PC-3 (cell line): ENCODE data around the gene ANKRD35. TPM values are rescaled to one million over a fixed set of nuclear protein-coding genes. Genes with fewer than 3 reads are reported as not detected.

ENCODE experiments used
- ATAC-seq: fragments of 200-7000 bp; cut with Tn5 transposase; 2 replicates; pipeline ENCODE4 v1.9.1; 2020; ENCODE audit warnings: mild to moderate bottlenecking, moderate library complexity
- BruUV-seq: library from RNA; stranded (reverse); fragments of 400-500 nt; replicated peaks from 2 replicates; lab custom pipeline; 2021; lab: Mats Ljungman, UMichigan
- CTCF ChIA-PET: fragments of 300-600 bp; sonication (Branson Sonifier 250); formaldehyde crosslinking; loops from one replicate; lab custom pipeline; 2022; ENCODE audit warnings: antibody characterized with exemption; lab: Charles Lee
- POLR2A ChIA-PET: fragments of 300-600 bp; sonication (Branson Sonifier 250); formaldehyde crosslinking; loops from one replicate; lab custom pipeline; 2022; ENCODE audit warnings: antibody characterized with exemption; ENCODE audit not compliant: unreplicated experiment; lab: Charles Lee
- DNase-seq: peaks from one replicate; pipeline ENCODE4 v3.0.0-alpha.2; 2015
- H2AFZ ChIP-seq: fragments of 300-600 bp; sonication (generic); 2 replicates; pipeline ENCODE4 v1.6.0; 2016; ENCODE audit warnings: antibody characterized with exemption, low read length
- H3F3A ChIP-seq: fragments of 300-600 bp; sonication (generic); one replicate; pipeline ENCODE4 v1.6.0; 2017; ENCODE audit warnings: antibody characterized with exemption, low read length, control low read depth, mild to moderate bottlenecking; ENCODE audit not compliant: unreplicated experiment
- H3K27ac ChIP-seq: fragments of 300-600 bp; sonication (generic); 2 replicates; pipeline ENCODE4 v1.5.1; 2016; ENCODE audit warnings: mild to moderate bottlenecking, low read length
- H3K27me3 ChIP-seq: fragments of 300-600 bp; sonication (generic); 2 replicates; pipeline ENCODE4 v1.6.1; 2016; ENCODE audit warnings: low read length, mixed read lengths
- H3K36me3 ChIP-seq: fragments of 300-600 bp; sonication (generic); 2 replicates; pipeline ENCODE4 v1.6.1; 2016; ENCODE audit warnings: low read depth, mixed run types, low read length, mixed read lengths
- H3K4me1 ChIP-seq: fragments of 300-600 bp; sonication (generic); 2 replicates; pipeline ENCODE4 v1.5.1; 2016; ENCODE audit warnings: low read length; ENCODE audit not compliant: insufficient read depth
- H3K4me2 ChIP-seq: fragments of 300-600 bp; sonication (generic); 2 replicates; pipeline ENCODE4 v1.6.0; 2016; ENCODE audit warnings: low read length
- H3K4me3 ChIP-seq: fragments of 300-600 bp; sonication (generic); 2 replicates; pipeline ENCODE4 v1.5.1; 2016; ENCODE audit warnings: mild to moderate bottlenecking, low read length, mixed read lengths
- H3K79me2 ChIP-seq: fragments of 300-600 bp; sonication (generic); 2 replicates; pipeline ENCODE4 v1.6.1; 2017; ENCODE audit warnings: low read length, mixed read lengths
- H3K9ac ChIP-seq: fragments of 300-600 bp; sonication (generic); 2 replicates; pipeline ENCODE4 v1.6.0; 2016; ENCODE audit warnings: mild to moderate bottlenecking, low read length
- H3K9me2 ChIP-seq: fragments of 300-600 bp; sonication (generic); replicated peaks from 2 replicates; pipeline ENCODE4 v1.6.1; 2016; ENCODE audit warnings: mixed run types, low read length, mixed read lengths
- H3K9me3 ChIP-seq: fragments of 300-600 bp; sonication (generic); 2 replicates; pipeline ENCODE4 v1.6.1; 2016; ENCODE audit warnings: low read length, mixed read lengths
- H4K20me1 ChIP-seq: fragments of 300-600 bp; sonication (generic); 2 replicates; pipeline ENCODE4 v1.6.1; 2016; ENCODE audit warnings: low read length, mixed read lengths
- EZH2 ChIP-seq: fragments of 300-600 bp; sonication (generic); IDR thresholded peaks from one replicate; pipeline ENCODE4 v1.6.1; 2017; ENCODE audit warnings: antibody characterized with exemption, mild to moderate bottlenecking, low read length; ENCODE audit not compliant: unreplicated experiment
- EZH2phosphoT487 ChIP-seq: fragments of 300-600 bp; sonication (generic); IDR thresholded peaks from 2 replicates; pipeline ENCODE4 v1.6.1; 2018; ENCODE audit warnings: mild to moderate bottlenecking, antibody characterized with exemption, low read length, borderline replicate concordance
- intact Hi-C: fragments of 100-400 bp; cut with micrococcal nuclease; formaldehyde crosslinking; loops from 2 replicates; pipeline ENCODE4 v1.9.0; 2023
- total RNA-seq: library from RNA; depleted of rRNA; stranded (reverse); fragments of >200 nt; gene quantifications from 2 replicates; pipeline ENCODE4 v1.2.3, GENCODE V29; 2014
- TF ChIP-seq, protein P1 (sequence below): fragments of 300-600 bp; sonication (generic); conservative IDR thresholded peaks from 2 replicates; pipeline ENCODE4 v1.5.1; 2017; ENCODE audit warnings: antibody characterized with exemption, low read depth, mild to moderate bottlenecking, low read length

Gene ANKRD35
- total RNA-seq, 1 experiment from 2014 or later: 0.07 TPM

DNA sequence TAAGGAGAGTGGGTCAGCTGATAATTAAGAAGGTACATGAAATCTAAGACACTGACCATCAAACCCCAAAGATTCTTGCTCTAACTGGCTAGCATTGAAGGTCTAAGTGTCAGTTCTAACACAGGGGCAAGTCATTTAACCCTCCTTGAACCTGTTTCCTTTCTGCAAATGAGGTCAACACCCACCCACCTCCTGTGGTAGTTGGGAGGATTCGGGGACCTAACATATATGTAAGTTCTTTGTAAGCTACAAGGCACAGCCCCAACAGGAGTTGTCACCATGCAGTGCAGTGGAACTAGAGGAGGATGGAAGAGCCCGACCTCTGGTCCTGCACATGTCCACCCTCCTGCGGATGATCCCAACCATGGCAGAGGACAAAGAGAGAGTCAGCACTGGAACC is 37.8 kb downstream of the ANKRD35 start:
- no peak for ATAC-seq
- no peak overlapping the region for H3K9ac ChIP-seq
- H3K27ac ChIP-seq: no peak overlapping the region
- H2AFZ ChIP-seq: no peak overlapping the region
- H3K79me2 ChIP-seq: no peaks in the 10 kb centered on the region
- H3F3A ChIP-seq: no peaks in the 10 kb centered on the region
- H3K36me3 ChIP-seq: peaks cover 28% of the 10 kb centered on the region
- no peak overlapping the region for H3K4me2 ChIP-seq
- intact Hi-C loops: no loop called here
- H4K20me1 ChIP-seq: no peaks in the 10 kb centered on the region
- H3K9me2 ChIP-seq: no peaks in the 10 kb centered on the region
- no peak overlapping the region for H3K4me3 ChIP-seq
- no peak for DNase-seq
- CTCF ChIA-PET: interaction anchor here (0.6 to 3.3 kb wide), 3 partner anchors 11 to 159 kb away, joined by 3 to 29 read pairs (median 3); partner anchors contain the start of gene PIAS3
- TF ChIP-seq EZH2phosphoT487: no peak
- no TSS peak for BruUV-seq
- H3K9me3 ChIP-seq: no peaks in the 10 kb centered on the region
- no peaks in the 10 kb centered on the region for H3K27me3 ChIP-seq
- peaks cover 5% of the 10 kb centered on the region; the same call in 1 of the 2 replicates for H3K4me1 ChIP-seq
- POLR2A ChIA-PET: no interaction called here

GRCh38 chr1:145846201-145846612 is 39.5 kb downstream of the ANKRD35 start:
- H4K20me1 ChIP-seq: no peaks in the 10 kb centered on the region
- no TSS peak for BruUV-seq
- intact Hi-C loops: no loop called here
- ChIA-PET POLR2A (no interaction called here), CTCF (interaction anchor here (3.3 kb wide), 1 partner anchor 13 kb away, joined by 29 read pairs; the partner anchor contains the start of gene PIAS3)
- peaks cover 37% of the 10 kb centered on the region for H3K36me3 ChIP-seq
- ATAC-seq (peak; percentile 34), DNase-seq (peak; percentile 41)
- peak overlapping the region; percentile 66 for H3K4me3 ChIP-seq
- H3K9ac ChIP-seq: no peak overlapping the region
- H3K4me2 ChIP-seq: peak overlapping the region; percentile 88
- no peaks in the 10 kb centered on the region for H3K27me3 ChIP-seq
- H3K27ac ChIP-seq: no peak overlapping the region
- no peaks in the 10 kb centered on the region for H3K9me3 ChIP-seq
- H3K79me2 ChIP-seq: no peaks in the 10 kb centered on the region
- TF ChIP-seq, protein P1, sequence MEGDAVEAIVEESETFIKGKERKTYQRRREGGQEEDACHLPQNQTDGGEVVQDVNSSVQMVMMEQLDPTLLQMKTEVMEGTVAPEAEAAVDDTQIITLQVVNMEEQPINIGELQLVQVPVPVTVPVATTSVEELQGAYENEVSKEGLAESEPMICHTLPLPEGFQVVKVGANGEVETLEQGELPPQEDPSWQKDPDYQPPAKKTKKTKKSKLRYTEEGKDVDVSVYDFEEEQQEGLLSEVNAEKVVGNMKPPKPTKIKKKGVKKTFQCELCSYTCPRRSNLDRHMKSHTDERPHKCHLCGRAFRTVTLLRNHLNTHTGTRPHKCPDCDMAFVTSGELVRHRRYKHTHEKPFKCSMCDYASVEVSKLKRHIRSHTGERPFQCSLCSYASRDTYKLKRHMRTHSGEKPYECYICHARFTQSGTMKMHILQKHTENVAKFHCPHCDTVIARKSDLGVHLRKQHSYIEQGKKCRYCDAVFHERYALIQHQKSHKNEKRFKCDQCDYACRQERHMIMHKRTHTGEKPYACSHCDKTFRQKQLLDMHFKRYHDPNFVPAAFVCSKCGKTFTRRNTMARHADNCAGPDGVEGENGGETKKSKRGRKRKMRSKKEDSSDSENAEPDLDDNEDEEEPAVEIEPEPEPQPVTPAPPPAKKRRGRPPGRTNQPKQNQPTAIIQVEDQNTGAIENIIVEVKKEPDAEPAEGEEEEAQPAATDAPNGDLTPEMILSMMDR: peak; percentile 77
- TF ChIP-seq EZH2phosphoT487 (no peak), EZH2 (no peak)
- H2AFZ ChIP-seq: peak overlapping the region; percentile 73
- peaks cover 5% of the 10 kb centered on the region; the same call in 1 of the 2 replicates for H3K4me1 ChIP-seq
- no peaks in the 10 kb centered on the region for H3K9me2 ChIP-seq
- no peaks in the 10 kb centered on the region for H3F3A ChIP-seq

GRCh38 chr1:145845514-145846161 is 40.0 kb downstream of the ANKRD35 start, which contains the start of gene NUDT17:
TSS of gene NUDT17 (plus strand) at chr1:145845630. CDS start at chr1:145845641, 11 bp downstream.
- DNase-seq (peak; percentile 78), ATAC-seq (peak; percentile 77)
- H3K9me3 ChIP-seq: no peaks in the 10 kb centered on the region
- TF ChIP-seq, protein P1: peak; percentile 98
- TF ChIP-seq EZH2phosphoT487 (no peak), EZH2 (no peak)
- peaks cover 5% of the 10 kb centered on the region; the same call in 1 of the 2 replicates for H3K4me1 ChIP-seq
- H3K27ac ChIP-seq: no peak within 1 kb of the TSS
- H3K9me2 ChIP-seq: no peaks in the 10 kb centered on the region
- H3F3A ChIP-seq: no peaks in the 10 kb centered on the region
- peak within 1 kb of the TSS; percentile 73 for H2AFZ ChIP-seq
- peak within 1 kb of the TSS; percentile 88 for H3K4me2 ChIP-seq
- no peaks in the 10 kb centered on the region for H3K27me3 ChIP-seq
- H4K20me1 ChIP-seq: no peaks in the 10 kb centered on the region
- peak within 1 kb of the TSS; percentile 66 for H3K4me3 ChIP-seq
- peak within 1 kb of the TSS; percentile 54 for H3K9ac ChIP-seq
- no peaks in the 10 kb centered on the region for H3K79me2 ChIP-seq
- H3K36me3 ChIP-seq: peaks cover 38% of the 10 kb centered on the region
- ChIA-PET CTCF (interaction anchor here (0.6 to 3.3 kb wide), 5 partner anchors 14 to 166 kb away, joined by 3 to 29 read pairs (median 10); partner anchors contain the start of genes LIX1L and PIAS3), POLR2A (interaction anchor here (0.6 to 1.1 kb wide), 2 partner anchors 21 to 74 kb away, joined by 3 to 7 read pairs; partner anchors contain the start of genes POLR3C and RNF115)
- intact Hi-C loops: loop anchor here (1.0 kb wide), 2 partner anchors 46 to 168 kb away; no protein-coding TSS in a partner anchor
- BruUV-seq: no TSS peak
